ENCODE data around the gene CCNYL1.
"Not testable (repeated sequence)": the region's sequence is repeated elsewhere in the genome, so short reads cannot be mapped to it uniquely, and the experiment has no call there.

Gene CCNYL1

DNA sequence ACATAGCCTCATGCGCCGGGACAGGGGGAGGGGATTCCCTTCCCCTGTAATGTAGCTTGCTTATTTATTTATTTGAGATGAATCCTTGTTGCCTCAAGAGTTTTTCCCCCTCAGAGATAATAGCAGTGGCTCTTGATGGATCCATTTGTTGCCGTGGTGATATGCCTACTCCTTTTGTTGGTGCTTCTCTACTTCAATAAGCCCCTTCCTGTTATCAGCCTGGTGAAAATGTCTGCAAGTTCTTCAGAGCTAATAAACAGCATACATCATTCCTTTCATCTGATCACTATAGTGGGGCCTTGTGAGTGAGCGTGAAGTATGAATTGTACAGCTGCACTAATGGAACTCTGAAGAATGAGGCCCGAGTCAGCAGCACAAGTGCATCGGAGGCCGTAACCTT is 38.9 kb downstream of the CCNYL1 start:
- TF ChIP-seq, protein P1, sequence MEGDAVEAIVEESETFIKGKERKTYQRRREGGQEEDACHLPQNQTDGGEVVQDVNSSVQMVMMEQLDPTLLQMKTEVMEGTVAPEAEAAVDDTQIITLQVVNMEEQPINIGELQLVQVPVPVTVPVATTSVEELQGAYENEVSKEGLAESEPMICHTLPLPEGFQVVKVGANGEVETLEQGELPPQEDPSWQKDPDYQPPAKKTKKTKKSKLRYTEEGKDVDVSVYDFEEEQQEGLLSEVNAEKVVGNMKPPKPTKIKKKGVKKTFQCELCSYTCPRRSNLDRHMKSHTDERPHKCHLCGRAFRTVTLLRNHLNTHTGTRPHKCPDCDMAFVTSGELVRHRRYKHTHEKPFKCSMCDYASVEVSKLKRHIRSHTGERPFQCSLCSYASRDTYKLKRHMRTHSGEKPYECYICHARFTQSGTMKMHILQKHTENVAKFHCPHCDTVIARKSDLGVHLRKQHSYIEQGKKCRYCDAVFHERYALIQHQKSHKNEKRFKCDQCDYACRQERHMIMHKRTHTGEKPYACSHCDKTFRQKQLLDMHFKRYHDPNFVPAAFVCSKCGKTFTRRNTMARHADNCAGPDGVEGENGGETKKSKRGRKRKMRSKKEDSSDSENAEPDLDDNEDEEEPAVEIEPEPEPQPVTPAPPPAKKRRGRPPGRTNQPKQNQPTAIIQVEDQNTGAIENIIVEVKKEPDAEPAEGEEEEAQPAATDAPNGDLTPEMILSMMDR (conservative IDR thresholded peaks at IDR 0.05; ENCODE audit: low read depth) = no peak
- DNase-seq (ENCODE audit: low spot score) = no peak
- H3K27ac ChIP-seq = no peak overlapping the region
- CTCF ChIA-PET = interaction anchor here (0.6 to 1.6 kb wide), 2 partner anchors 115 to 322 kb away, joined by 3 to 6 read pairs; no protein-coding TSS in a partner anchor
- POLR2A ChIA-PET (ENCODE audit: low non-redundant PET) = no interaction called here

DNA sequence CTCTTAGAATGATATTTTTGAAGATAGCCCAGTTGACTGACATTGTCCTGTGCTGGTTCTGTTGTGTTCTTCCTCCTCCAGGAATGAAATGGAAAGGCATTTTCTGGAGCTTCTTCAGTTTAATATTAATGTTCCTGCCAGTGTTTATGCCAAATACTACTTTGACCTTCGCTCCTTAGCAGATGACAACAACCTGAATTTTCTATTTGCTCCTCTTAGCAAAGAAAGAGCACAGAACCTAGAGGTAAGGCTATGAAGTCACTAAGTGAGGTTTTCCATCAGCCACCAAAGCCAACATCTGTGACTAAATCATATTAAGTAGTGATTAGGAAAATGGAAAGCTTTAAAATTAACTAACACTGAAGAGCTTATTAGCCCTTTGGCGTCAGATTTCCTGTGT is 39.4 kb downstream of the CCNYL1 start:
- CTCF ChIA-PET = no interaction called here

DNA sequence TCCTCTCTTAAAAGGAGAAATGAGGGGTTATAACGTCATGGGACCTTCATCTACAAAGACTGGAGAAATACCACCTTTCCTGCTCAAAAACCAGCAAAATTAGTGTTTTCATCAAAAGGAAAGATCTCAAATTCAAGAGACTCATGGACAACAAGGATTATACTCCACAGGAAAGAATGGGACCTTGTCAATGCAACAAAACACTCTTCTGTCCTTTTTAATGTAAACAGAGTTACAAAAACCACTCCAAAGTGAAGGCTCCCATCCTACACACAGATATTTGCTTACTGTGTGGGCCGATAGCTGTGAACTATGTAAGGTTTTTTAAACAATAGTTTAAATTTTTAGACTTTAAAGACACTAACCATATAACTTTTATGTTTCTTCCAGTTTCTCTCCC is 42.2 kb downstream of the CCNYL1 start:
- H3K27ac ChIP-seq; POLR2A ChIA-PET (ENCODE audit: low non-redundant PET); CTCF ChIA-PET; DNase-seq (ENCODE audit: low spot score): not testable (repeated sequence)

More for the DNA sequence above, 39.4 kb downstream of the CCNYL1 start:
- H3K27ac ChIP-seq = no peak overlapping the region
- DNase-seq (ENCODE audit: low spot score) = no peak
- POLR2A ChIA-PET (ENCODE audit: low non-redundant PET) = no interaction called here
- TF ChIP-seq, protein P1 (conservative IDR thresholded peaks at IDR 0.05; ENCODE audit: low read depth) = no peak

DNA sequence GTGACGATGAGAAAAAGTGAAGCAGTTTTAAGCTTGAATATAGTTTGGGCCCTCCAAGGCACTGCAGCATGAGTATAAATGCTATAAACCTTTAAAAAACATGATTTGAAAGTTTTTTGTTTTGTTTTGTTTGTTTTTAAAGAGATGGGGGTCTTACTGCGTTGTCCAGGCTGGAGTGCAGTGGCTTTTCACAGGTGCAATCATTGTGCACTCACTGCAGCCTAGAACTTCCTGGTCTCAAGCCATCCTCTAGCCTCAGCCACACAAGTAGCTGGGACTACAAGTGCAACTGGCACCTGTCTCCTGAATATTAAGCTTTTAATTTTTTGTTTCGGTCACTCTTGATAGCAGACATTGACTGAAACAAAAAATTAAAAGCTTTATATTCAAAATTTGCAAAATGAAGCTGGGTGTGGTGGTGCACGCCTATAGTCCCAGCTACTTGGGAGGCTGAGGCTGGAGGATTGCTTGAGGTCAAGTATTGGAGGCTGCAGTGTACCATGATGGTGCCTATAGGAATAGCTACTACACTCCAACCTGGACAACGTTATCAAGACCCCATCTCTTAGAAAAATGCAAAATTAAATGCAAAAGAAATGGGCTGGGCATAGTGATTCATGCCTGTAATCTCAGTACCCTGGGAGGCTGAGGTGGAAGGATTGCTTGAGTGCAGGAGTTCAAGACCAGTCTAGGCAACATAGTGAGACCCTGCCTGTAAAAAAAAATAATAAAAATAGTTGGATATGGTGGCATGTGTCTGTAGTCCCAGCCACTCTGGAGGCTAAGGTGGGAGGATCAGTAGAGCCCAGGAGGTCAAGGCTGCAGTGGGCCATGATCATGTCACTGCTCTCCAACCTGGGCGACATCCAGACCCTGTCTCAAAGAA is 43.3 kb downstream of the CCNYL1 start:
- TF ChIP-seq, protein P1 (conservative IDR thresholded peaks at IDR 0.05; ENCODE audit: low read depth) = no peak
- POLR2A ChIA-PET (ENCODE audit: low non-redundant PET) = no interaction called here
- no peak for DNase-seq (ENCODE audit: low spot score)
- no peak overlapping the region for H3K27ac ChIP-seq
- CTCF ChIA-PET = no interaction called here

DNA sequence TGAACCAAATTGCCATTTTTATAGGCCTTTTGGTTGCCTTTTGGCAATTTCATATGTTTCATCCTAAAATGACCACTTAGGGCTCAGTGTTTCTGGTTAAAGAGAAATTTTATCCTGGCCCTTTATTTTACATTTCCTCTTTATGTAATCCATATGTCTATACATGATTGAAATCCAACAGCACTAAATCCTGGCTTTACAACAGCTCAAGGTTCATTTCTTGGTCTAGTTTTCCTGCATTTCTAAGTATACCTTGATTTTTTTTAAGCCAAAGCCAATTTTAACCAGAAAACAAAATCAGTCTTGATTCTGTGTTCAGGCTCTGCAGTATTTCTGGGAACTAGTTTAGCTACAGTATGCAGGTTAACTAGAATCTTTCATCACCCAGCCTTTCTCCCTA is 46.6 kb downstream of the CCNYL1 start:
- TF ChIP-seq, protein P1 (conservative IDR thresholded peaks at IDR 0.05; ENCODE audit: low read depth) = no peak
- H3K27ac ChIP-seq = no peak overlapping the region
- POLR2A ChIA-PET (ENCODE audit: low non-redundant PET) = interaction anchor here (0.6 kb wide), 1 partner anchor 429 kb away, joined by 7 read pairs; no protein-coding TSS in a partner anchor
- DNase-seq (ENCODE audit: low spot score) = no peak
- CTCF ChIA-PET = interaction anchor here (0.6 to 0.7 kb wide), 3 partner anchors 24 to 276 kb away, joined by 3 to 5 read pairs (median 5); no protein-coding TSS in a partner anchor

DNA sequence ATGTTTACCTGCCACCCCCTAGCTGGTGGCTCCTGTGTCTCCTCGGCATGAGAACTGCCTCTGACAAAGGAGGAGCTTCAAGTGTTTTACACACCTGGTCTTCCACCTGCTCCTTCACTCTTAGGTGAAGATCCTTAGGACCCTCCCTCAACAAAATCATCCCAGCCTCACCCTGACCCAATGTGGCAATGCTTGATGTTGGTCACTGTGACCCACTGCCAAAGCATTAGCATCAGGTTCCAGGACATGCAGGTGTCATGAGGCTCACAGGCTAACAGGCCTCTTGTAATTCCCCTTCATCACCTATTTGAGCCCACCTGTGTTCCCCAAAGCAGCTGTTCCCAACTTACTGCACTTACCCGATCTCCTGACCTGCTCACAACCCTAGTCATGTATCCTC is 48.5 kb downstream of the CCNYL1 start:
- TF ChIP-seq, protein P1 (conservative IDR thresholded peaks at IDR 0.05; ENCODE audit: low read depth) = no peak
- CTCF ChIA-PET = interaction anchor here (0.6 to 1.5 kb wide), 3 partner anchors 15 to 310 kb away, joined by 3 to 5 read pairs (median 3); no protein-coding TSS in a partner anchor
- H3K27ac ChIP-seq = no peak overlapping the region
- no peak for DNase-seq (ENCODE audit: low spot score)
- POLR2A ChIA-PET (ENCODE audit: low non-redundant PET) = no interaction called here

DNA sequence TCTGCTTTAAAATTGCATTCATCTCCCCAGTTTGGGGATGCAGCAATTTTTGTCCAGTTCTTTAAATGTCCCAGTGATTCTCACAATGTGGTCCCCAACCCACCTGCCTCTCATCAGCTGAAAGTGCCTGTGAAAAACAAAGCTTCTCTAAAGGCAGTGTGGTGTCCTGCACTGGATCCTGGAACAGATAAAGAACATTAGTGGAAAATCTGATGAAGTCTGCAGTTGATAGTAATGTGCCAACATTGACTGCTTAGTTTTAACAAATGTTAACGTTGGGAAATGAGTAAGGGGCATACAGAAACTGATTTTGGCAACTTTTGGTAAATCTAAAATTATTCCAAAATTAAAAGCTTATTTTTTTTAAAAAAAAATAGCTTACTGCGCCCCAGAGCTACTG is 49.0 kb downstream of the CCNYL1 start:
- CTCF ChIA-PET = interaction anchor here (0.7 to 1.5 kb wide), 3 partner anchors 15 to 274 kb away, joined by 3 to 5 read pairs (median 3); no protein-coding TSS in a partner anchor
- POLR2A ChIA-PET (ENCODE audit: low non-redundant PET) = no interaction called here

DNA sequence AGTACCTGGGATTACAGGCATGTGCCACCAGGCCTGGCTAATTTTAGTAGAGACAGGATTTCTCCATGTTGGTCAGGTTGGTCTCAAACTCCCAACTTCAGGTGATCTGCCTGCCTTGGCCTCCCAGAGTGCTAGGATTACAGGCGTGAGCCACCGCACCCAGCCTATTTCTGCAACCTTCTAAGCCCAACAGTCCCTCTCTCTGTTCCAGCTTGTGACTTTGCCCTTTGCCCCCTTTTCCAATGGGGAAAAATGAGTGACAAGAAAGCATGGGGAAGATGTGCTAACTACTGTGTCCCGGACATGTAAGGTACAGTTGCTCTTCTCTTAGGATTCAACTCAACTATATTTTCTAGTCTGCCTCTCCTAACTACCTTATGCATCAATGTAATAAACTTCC is 50.0 kb downstream of the CCNYL1 start:
- DNase-seq (ENCODE audit: low spot score); POLR2A ChIA-PET (ENCODE audit: low non-redundant PET); H3K27ac ChIP-seq: not testable (repeated sequence)
- CTCF ChIA-PET = interaction anchor here (0.7 to 1.5 kb wide), 3 partner anchors 16 to 273 kb away, joined by 3 to 5 read pairs (median 3); no protein-coding TSS in a partner anchor

More for the DNA sequence above, 49.0 kb downstream of the CCNYL1 start:
- H3K27ac ChIP-seq = no peak overlapping the region
- no peak for DNase-seq (ENCODE audit: low spot score)
- TF ChIP-seq, protein P1 (conservative IDR thresholded peaks at IDR 0.05; ENCODE audit: low read depth) = no peak

Measured in RWPE1 (cell line).